COLO668 (cell line): ENCODE data around the gene MAP1LC3B.
A peak's percentile ranks its signal among the peaks of the same experiment; 100 is the strongest.
"Not testable (repeated sequence)": the region's sequence is repeated elsewhere in the genome, so short reads cannot be mapped to it uniquely, and the experiment has no call there.

ENCODE experiments used
- DNase-seq: peaks from one replicate; lab custom pipeline; 2025; ENCODE audit not compliant: unreplicated experiment; lab: John Stamatoyannopoulos, UW

MAP1LC3B gene

DNA sequence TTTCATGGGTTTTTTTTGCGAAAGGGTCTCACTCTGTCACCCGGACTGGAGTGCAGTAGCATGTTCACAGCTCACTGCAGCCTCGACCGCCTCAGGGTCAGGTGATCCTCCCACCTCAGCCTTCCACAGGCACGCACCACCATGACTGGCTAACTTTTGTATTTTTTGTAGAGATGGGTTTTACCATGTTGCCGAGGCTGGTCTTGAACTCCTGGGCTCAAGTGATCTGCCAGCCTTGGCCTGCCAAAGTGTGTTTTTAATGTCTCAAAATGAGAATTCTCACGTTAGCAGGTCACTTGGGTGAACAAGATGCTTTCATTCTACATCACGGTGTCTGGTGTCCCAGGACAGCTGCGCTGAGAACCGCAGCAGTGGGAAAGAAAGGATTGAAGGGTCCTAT lies 11.7 kb upstream of the MAP1LC3B start:
- no peak for DNase-seq

GRCh38 chr16:87380881-87381280 lies 11.3 kb upstream of the MAP1LC3B start:
- no peak for DNase-seq

- DNase-seq: no peak
Measured at GRCh38 chr16:87382023-87382785, 9.9 kb upstream of the MAP1LC3B start.

- peak; percentile 82 for DNase-seq
Measured at GRCh38 chr16:87383505-87384161, 8.5 kb upstream of the MAP1LC3B start, which contains the start of gene FBXO31. TSS of gene FBXO31 (minus strand) at chr16:87383776. CDS start at chr16:87383744, 32 bp downstream.

GRCh38 chr16:87384162-87384874 lies 7.8 kb upstream of the MAP1LC3B start:
- DNase-seq: peak; percentile 76

- not testable (repeated sequence) for DNase-seq
Measured at GRCh38 chr16:87384875-87385167, 7.3 kb upstream of the MAP1LC3B start.

- peak; percentile 93 for DNase-seq
Measured at GRCh38 chr16:87387942-87388817, 4.0 kb upstream of the MAP1LC3B start.

DNA sequence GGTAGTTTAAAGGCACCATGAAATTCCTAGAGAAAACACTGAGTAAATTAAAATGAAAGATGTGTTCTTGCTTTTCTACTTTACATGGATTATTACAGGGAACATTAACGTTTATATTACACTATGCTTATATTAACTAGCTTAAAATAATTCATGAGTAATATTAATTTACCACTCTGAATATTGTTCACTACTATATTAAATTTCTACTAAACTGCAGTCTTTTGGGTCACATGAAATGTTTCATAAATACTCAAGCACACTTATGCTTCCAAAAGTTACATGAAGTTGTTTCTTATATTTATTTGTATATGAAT lies 3.4 kb upstream of the MAP1LC3B start:
- no peak for DNase-seq

- DNase-seq: no peak
Measured at GRCh38 chr16:87389245-87389644, 2.9 kb upstream of the MAP1LC3B start.

DNA sequence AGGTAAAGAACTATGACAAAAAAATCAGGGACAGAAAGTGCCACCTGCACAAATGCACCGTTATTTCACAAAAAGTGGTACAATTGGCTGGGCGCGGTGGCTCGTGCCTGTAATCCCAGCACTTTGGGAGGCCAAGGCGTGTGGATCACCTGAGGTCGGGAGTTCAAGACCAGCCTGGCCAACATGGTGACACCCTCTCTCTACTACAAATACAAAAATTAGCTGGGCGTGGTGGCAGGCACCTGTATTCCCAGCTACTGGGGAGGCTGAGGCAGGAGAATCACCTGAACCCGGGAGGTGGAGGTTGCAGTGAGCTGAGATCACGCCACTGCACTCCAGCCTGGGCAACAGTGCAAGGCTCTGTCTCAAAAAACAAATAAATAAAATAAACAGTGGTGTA lies 2.2 kb upstream of the MAP1LC3B start:
- not testable (repeated sequence) for DNase-seq

- no peak for DNase-seq
Measured at GRCh38 chr16:87390641-87391323, 1.4 kb upstream of the MAP1LC3B start.

- DNase-seq: peak; percentile 56
Measured at GRCh38 chr16:87391324-87391949, 699 bp upstream of the MAP1LC3B start.

GRCh38 chr16:87392821-87393679 lies 914 bp downstream of the MAP1LC3B start:
- peak; percentile 42 for DNase-seq

- no peak for DNase-seq
Measured at GRCh38 chr16:87393680-87394055, 1.5 kb downstream of the MAP1LC3B start.

DNA sequence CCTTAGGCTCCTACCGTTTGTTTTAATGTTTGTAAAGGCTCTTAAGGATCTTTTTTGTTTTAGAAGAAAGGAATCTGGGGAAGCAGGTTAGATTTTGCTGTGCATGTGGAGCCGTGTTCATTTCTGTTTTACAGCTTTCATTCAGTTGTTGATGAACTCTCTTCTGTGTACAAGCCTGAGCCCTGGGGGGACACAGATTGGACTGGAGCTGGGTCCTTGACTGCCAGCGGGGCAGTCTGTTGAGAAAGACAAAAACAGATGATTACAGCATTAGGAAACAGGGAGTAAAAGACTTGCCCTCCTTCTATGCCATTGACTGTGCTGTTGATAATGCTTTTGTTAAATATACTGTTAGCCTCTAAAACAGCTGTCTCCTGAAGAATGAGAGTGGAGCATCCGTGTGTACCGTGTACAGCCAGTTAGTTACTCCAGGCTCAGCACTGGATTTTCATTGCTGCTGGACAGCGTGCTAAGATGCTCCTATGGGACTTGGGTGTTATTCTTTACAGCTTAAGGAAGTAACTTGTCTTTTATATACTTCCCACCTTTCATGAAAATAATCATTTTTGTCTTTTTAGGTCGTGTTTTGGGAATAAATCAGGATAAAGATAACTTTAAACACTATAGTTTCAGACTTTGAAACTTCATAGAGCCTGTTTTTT lies 3.2 kb downstream of the MAP1LC3B start:
- no peak for DNase-seq

GRCh38 chr16:87404764-87405625 lies 12.9 kb downstream of the MAP1LC3B start:
- no peak for DNase-seq

DNA sequence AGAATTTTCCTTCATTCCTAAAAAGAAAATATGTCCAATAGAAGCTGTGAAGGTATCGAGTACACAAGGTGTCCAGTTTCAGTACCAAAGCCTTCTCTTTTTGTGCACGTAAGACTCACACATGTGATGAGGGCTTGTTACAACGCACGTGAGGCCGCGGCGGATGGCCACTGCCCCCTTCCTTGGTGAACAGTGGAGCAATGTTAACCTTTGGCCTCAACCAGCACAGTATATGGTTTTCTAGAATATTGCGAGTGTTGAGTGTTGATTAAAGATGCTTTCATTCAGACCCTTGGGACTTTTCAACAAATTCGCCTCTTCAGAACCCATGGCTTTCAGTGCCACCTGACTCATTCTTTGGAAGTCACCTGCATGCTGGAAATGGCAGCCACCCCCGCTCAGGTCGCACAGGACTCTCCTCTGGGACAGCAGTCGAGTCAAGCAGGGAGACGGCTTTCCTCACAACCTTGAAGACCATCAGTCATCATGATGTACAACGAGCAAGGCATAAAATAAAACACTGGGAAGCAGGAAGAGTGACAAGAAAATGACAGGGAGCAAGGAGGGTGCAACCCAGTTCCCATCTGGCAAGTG lies 14.5 kb downstream of the MAP1LC3B start:
- DNase-seq: no peak
